ENCODE data around the gene ZMIZ2.

DNA sequence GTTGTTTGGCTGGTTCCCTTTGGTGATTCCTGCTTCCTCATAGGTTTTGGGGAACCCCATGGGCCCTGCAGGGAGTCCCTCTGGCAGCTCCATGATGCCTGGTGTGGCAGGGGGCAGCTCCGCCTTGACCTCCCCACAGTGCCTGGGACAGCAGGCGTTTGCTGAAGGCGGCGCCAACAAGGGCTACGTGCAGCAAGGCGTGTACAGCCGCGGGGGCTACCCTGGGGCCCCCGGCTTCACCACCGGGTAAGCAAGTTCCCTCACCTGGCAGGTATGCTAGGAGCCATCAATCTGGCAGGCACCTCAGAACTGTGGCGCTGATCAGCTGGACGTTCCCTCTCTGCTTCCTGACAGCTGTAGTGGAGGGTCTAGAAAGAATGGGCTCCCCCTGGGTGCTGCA, 8.3 kb downstream of the ZMIZ2 start:
- TF ChIP-seq, protein P1, sequence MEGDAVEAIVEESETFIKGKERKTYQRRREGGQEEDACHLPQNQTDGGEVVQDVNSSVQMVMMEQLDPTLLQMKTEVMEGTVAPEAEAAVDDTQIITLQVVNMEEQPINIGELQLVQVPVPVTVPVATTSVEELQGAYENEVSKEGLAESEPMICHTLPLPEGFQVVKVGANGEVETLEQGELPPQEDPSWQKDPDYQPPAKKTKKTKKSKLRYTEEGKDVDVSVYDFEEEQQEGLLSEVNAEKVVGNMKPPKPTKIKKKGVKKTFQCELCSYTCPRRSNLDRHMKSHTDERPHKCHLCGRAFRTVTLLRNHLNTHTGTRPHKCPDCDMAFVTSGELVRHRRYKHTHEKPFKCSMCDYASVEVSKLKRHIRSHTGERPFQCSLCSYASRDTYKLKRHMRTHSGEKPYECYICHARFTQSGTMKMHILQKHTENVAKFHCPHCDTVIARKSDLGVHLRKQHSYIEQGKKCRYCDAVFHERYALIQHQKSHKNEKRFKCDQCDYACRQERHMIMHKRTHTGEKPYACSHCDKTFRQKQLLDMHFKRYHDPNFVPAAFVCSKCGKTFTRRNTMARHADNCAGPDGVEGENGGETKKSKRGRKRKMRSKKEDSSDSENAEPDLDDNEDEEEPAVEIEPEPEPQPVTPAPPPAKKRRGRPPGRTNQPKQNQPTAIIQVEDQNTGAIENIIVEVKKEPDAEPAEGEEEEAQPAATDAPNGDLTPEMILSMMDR (conservative IDR thresholded peaks at IDR 0.05 in 1 of 2, IDR thresholded peaks at IDR 0.05 in 1 of 2; ENCODE audit: extremely low read depth in 1 of 2, insufficient read depth in 1 of 2, low read depth in 1 of 2, low read length in 2 of 2), result no peak
- TF ChIP-seq EZH2 (IDR thresholded peaks at IDR 0.05; ENCODE audit: borderline replicate concordance, low read length), result no peak
